Activated T-helper 1 cell treated with anti-CD3 and anti-CD28 coated beads, Interleukin-2, amount 50 U/mL, for 16 hours (primary cell): ENCODE results near the gene LMX1A.

ENCODE experiments used
- DNase-seq, 2 donors: peaks; one replicate each; pipeline ENCODE4 v3.0.0-alpha.2; 2020; ENCODE audit warnings: low read depth in 1 of 2, low spot score in 1 of 2

Gene LMX1A

GRCh38 chr1:165224504-165224903 is 132.0 kb downstream of the LMX1A start:
- DNase-seq = no peak

DNA sequence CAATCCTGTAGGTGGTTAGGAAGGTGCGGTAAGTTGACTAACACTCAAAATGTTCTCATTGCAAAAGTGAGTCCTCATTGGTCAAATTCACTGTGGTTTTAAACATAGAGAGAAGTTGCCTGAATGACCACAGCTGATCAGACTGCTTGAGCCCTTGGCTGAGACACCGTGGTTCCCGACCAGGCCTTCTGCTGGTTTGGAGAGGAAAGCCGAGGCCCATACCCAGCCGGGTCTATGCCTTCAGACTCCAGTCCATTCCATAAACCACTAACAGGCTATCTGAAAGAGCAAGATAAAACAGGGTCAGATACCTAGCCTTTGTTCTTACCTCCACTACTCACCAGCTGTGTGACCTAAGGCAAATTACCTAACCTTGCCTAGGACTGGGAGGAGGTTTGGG is 133.9 kb downstream of the LMX1A start:
- no peak for DNase-seq

GRCh38 chr1:165218731-165219130 is 137.8 kb downstream of the LMX1A start:
- no peak for DNase-seq

- DNase-seq = no peak
Measured at GRCh38 chr1:165217958-165218357, 138.6 kb downstream of the LMX1A start.

DNA sequence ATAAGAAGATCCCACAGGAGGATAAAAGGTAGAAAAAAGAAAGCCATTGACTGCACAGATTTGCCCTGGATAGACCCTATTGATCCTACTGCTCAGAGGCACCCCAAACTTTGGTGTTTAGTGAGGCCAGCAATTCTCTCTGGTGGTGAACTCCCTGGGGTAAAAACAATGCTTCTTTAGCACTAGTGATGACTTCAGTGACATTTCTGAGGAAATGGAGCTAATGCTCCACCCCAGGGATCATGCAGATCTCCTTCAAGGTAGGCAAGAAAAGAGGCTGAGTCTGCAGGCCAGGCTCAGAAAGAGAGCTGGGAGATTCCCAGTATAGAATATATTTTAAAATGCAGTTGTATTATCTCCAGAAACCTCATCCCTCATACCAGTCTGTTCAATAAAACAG is 140.3 kb downstream of the LMX1A start:
- DNase-seq = no peak

DNA sequence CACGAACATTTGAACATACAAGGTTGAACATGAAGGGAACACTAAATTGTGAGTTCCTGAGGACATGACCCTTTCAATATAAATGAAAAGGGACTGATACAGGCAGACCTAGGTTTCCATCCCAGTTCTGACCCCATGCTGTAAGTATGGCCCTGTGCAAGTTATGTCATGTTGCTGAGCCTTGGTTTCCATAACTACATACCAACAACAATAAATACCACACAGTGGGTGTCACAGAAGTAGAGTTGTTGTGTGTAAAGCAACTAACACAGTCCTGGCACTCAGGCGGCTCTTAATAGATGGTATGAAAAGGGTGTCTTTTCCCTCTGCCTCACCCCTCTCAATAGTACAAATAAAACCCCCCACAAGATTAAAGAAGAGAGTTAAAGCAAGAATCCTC is 140.8 kb downstream of the LMX1A start:
- DNase-seq = no peak

- no peak for DNase-seq
Measured at GRCh38 chr1:165212229-165212628, 144.3 kb downstream of the LMX1A start.

DNA sequence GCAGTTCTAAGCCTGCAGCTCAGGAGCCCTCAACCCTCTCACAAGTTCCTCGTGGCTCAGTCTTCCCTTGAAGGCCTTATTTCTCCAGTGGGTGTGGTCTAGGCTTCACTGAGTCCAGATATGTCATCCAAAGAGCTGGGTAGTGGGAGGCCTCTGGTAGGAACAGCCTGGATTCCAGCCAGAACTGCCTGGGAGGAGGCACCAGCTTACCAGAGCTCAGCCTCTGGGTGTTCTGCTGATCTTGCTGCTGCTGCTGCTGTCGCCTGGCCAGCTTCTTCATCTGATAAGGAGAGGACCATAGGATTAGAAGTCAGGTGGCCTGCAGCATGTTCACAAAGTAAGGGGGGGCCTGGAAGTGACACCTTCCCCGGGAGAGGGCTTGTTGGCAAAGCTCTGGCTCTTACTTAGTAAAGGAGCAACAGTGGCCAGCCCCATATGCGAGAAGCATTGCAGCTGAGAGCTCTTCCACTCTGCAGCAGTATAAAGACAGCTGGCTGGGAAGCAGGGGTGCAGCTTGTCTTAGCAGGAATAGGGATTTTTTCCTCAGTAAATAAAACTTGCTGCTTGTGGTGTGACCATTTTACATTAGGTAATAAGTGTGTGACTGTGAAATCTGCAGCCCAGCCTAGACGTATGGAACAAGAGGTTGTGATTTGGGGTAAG is 148.5 kb downstream of the LMX1A start:
- no peak for DNase-seq

DNA sequence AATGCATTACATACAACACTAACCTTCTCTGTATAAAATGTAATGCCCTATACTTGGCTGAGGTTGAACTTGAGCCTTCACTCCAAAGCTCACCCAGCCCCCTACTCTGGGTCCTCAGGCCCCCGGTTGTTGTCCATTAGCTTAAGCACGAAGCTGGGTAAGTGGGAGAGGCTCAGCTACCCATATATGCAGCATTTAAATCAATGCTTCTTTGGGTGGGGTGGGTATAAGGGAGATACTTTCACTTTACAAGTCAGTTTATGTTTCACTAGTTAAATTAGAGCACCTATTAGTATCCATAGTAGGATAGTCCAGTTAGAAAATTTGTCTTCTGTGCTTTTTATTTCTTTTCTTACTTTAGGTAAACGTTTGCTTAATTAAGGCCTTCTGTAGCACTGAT is 151.4 kb downstream of the LMX1A start:
- DNase-seq = no peak

GRCh38 chr1:165204548-165204947 is 152.0 kb downstream of the LMX1A start:
- no peak for DNase-seq

DNA sequence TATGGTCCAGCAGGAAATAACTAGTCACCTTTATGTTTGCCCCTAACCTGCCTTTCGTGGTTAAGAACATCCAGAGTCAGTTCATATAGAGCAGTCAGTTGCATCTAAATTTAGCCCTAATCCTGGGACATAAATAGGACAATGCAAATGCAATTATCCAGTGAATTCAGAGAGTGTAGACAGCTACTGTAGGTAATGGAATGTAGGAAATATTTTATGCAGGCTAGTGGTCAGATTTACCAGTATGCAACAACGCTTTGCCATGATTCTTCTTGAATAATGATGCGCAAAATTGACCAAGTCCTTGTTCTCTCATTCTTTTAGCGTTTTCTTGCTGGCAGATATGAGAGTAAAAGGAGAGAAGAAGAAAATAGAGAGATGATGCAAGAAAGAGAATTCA is 165.4 kb downstream of the LMX1A start:
- no peak for DNase-seq

DNA sequence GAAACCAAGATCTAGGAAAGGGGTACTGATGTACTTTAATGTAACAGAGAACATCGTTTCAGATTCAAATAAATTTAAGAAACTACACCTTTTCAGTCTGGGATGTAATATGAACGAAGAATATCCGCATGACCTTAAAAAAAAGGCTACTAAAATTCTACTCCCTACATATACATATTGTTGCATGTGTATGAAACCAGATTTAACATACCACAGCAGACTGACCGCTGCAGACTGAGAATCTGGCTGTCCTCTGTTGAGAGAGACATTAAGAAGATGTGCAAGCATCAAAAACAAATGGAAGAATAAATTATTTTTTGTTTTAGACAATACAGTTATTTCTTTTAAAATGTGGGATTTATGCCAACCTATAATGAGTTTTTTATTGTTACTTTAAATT is 166.6 kb downstream of the LMX1A start:
- no peak for DNase-seq

- DNase-seq = no peak
Measured at GRCh38 chr1:165189011-165189410, 167.5 kb downstream of the LMX1A start.

GRCh38 chr1:165187031-165188009 is 169.2 kb downstream of the LMX1A start:
- no peak for DNase-seq

GRCh38 chr1:165185161-165185889 is 171.2 kb downstream of the LMX1A start:
- no peak for DNase-seq

DNA sequence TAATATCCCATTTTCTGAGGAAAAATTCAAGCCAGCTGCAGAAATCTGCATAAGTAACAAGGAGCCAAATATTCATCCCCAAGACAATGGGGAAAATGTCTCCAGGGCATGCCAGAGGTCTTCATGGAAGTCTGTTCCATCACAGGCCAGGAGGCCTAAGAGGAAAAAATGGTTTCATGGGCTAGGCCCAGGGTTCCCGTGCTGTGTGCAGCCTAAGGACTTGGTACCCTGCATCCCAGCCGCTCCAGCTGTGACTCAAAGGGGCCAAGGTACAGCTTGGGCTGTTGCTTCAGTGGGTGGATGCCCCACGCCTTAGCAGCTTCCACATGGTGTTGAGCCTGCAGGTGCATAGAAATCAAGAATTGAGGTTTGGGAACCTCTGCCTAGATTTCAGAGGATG is 173.5 kb downstream of the LMX1A start:
- DNase-seq = no peak

GRCh38 chr1:165179306-165179705 is 177.2 kb downstream of the LMX1A start:
- no peak for DNase-seq

DNA sequence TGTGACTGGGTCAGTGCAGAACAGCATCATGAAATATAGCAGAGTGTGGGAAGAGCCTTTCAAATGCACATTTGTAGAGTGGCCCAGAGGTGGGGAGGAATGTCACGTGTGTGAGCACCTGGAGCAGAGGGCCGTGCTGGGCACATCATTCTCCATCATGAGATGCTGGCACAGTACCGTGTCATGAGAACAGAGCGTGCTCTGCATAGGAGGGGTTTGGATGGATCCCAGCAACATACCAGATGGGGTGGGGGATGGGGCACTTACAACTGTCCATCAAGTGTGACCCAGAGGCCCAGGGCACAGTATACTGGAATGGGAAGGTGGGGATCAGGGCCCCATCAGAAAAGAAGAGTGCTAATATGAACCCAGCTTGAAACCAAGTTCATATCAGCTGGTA is 182.0 kb downstream of the LMX1A start:
- DNase-seq = no peak

DNA sequence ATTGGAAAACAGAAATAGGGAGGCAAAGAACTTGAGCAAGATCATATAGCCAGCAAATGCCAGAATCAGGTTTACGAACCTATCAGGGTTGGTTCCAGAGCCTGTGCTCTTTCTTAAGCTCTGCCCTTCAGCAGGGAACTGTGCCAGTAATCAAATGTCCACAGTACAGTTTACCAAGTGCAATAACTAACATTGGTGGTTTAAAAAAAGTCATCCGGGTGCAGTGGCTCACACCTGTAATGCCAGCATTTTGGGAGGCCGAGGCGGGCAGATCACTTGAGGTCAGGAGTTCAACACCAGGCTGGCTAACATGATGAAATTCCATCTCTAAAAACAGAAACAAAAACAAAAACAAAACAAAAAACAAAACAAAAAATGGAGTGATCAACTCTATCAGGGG is 182.7 kb downstream of the LMX1A start:
- no peak for DNase-seq

- no peak for DNase-seq
Measured at GRCh38 chr1:165173409-165173808, 183.1 kb downstream of the LMX1A start.

DNA sequence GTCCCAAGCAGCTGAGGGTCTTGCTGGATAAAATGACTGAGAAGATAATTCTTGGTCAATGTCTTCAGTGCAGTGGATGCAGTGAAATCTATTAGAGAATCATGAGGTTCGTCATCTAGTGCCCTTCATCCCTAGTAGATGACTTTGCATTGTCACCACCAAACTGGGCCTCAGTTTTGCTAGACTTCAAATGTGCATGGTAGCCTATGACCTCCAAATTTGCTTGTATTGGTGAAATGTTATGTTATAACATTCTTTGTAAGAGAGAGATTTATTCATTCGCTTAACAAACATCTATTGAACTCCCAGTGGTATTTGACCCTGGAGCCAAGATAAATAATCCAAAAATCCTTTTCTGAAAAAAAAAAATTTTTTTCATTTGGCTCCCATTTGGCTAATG is 183.8 kb downstream of the LMX1A start:
- no peak for DNase-seq

DNA sequence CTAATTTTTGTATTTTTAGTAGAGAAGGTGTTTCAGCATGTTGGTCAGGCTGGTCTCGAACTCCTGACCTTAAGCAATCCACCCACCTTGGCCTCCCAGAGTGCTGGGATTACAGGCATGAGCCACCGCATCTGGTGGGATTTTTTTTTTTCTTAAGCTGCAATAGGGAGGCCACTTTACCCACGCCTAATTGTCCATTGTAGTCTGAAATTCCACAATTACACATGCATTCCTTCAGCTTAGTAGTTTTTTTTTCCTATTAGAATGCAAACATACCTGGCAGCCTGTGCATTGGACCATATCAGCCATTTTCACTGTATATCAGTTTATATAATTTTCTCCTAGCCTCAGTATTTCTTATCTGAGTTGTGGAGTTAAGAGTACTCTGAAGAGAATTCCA is 186.8 kb downstream of the LMX1A start:
- no peak for DNase-seq
